ENCODE measurements around the gene TRPT1. TPM values are rescaled to one million over a fixed set of nuclear protein-coding genes. Genes with fewer than 3 reads are reported as not detected.

Gene TRPT1
- polyA plus RNA-seq, 3 donors, result 24.8 to 34.6 (median 31.6) TPM

- Mint-ChIP-seq H3K36me3 (peaks cover 65 to 80% of the 10 kb centered on the region in 2 donors), H3K27ac (peak overlapping the region in 2 of 7 donors; percentile 0 to 3), H3K9me3 (peaks cover 0 to 1% (median 0%) of the 10 kb centered on the region in 7 donors), H3K4me3 (no peak overlapping the region), H3K27me3 (ENCODE audit: low read depth in 3 of 3) (peaks cover 0 to 2% (median 0%) of the 10 kb centered on the region in 3 donors), H3K4me1 (peaks cover 40% of the 10 kb centered on the region)
- Histone ChIP-seq H3K27me3 (ENCODE audit: control insufficient read depth in 2 of 2, insufficient read depth in 2 of 2, low read length in 2 of 2) (no peaks in the 10 kb centered on the region), H3K4me1 (ENCODE audit: control insufficient read depth in 1 of 2, insufficient read depth in 2 of 2, low read length in 2 of 2) (peaks cover 33 to 46% of the 10 kb centered on the region in 2 donors), H4K20me1 (ENCODE audit: insufficient read depth, low read length) (peaks cover 5% of the 10 kb centered on the region), H3K79me2 (ENCODE audit: insufficient read depth, low read length) (peaks cover 11% of the 10 kb centered on the region), H3K27ac (ENCODE audit: low read depth in 1 of 2, low read length in 2 of 2) (no peak overlapping the region), H3K9ac (ENCODE audit: insufficient read depth, low read length, poor library complexity, severe bottlenecking) (no peak overlapping the region), H3K4me2 (replicated peaks; ENCODE audit: extremely low read depth, low read length, poor library complexity, severe bottlenecking) (no peak overlapping the region), H3K36me3 (replicated peaks in 1 of 2; ENCODE audit: control insufficient read depth in 1 of 2, insufficient read depth in 2 of 2, low read length in 2 of 2) (peaks cover 61 to 76% of the 10 kb centered on the region in 2 donors), H2AFZ (ENCODE audit: insufficient read depth, low read depth, low read length, poor library complexity, severe bottlenecking) (no peak overlapping the region), H3K4me3 (replicated peaks in 1 of 3; ENCODE audit: low read depth in 2 of 3, low read length in 3 of 3) (no peak overlapping the region), H3K9me3 (replicated peaks in 1 of 2; ENCODE audit: control insufficient read depth in 1 of 2, insufficient read depth in 1 of 2, low read length in 2 of 2) (no peaks in the 10 kb centered on the region)
- intact Hi-C loops (cut with micrococcal nuclease), result no loop called here
- DNase-seq, result no peak
- no peak for TF ChIP-seq CTCF (IDR thresholded peaks at IDR 0.05)
- WGBS (ENCODE audit: insufficient coverage), result 83% methylated on average over 2 of the region's 3 CpGs
Observed at GRCh38 chr11:64201543-64201942, 24.4 kb downstream of the TRPT1 start.

- Mint-ChIP-seq H3K27ac (peak overlapping the region; percentile 48 to 87 (median 68)), H3K4me3 (no peak overlapping the region), H3K27me3 (ENCODE audit: low read depth in 3 of 3) (peaks cover 0 to 2% (median 0%) of the 10 kb centered on the region in 3 donors), H3K4me1 (peaks cover 14% of the 10 kb centered on the region), H3K9me3 (no peaks in the 10 kb centered on the region), H3K36me3 (peaks cover 80 to 99% of the 10 kb centered on the region in 2 donors)
- H3K4me3 ChIP-seq (replicated peaks in 1 of 3; ENCODE audit: low read depth in 2 of 3, low read length in 3 of 3), result no peak overlapping the region
- 100% methylated on average over 1 of the region's 2 CpGs for WGBS (ENCODE audit: insufficient coverage)
- H3K4me2 ChIP-seq (replicated peaks; ENCODE audit: extremely low read depth, low read length, poor library complexity, severe bottlenecking), result no peak overlapping the region
- H3K27me3 ChIP-seq (ENCODE audit: control insufficient read depth in 2 of 2, insufficient read depth in 2 of 2, low read length in 2 of 2), result no peaks in the 10 kb centered on the region
- no peak overlapping the region for H3K9ac ChIP-seq (ENCODE audit: insufficient read depth, low read length, poor library complexity, severe bottlenecking)
- intact Hi-C loops (cut with micrococcal nuclease), result no loop called here
- H4K20me1 ChIP-seq (ENCODE audit: insufficient read depth, low read length), result peaks cover 7% of the 10 kb centered on the region
- peaks cover 83 to 99% of the 10 kb centered on the region in 2 donors for H3K36me3 ChIP-seq (replicated peaks in 1 of 2; ENCODE audit: control insufficient read depth in 1 of 2, insufficient read depth in 2 of 2, low read length in 2 of 2)
- peak overlapping the region in 1 of 2 donors; percentile 31 for H3K27ac ChIP-seq (ENCODE audit: low read depth in 1 of 2, low read length in 2 of 2)
- DNase-seq, result no peak
- no peak for TF ChIP-seq CTCF (IDR thresholded peaks at IDR 0.05)
- H3K4me1 ChIP-seq (ENCODE audit: control insufficient read depth in 1 of 2, insufficient read depth in 2 of 2, low read length in 2 of 2), result peaks cover 8 to 18% of the 10 kb centered on the region in 2 donors
- no peaks in the 10 kb centered on the region for H3K9me3 ChIP-seq (replicated peaks in 1 of 2; ENCODE audit: control insufficient read depth in 1 of 2, insufficient read depth in 1 of 2, low read length in 2 of 2)
- no peak overlapping the region for H2AFZ ChIP-seq (ENCODE audit: insufficient read depth, low read depth, low read length, poor library complexity, severe bottlenecking)
- peaks cover 12% of the 10 kb centered on the region for H3K79me2 ChIP-seq (ENCODE audit: insufficient read depth, low read length)
Observed at GRCh38 chr11:64198511-64198910, 27.5 kb downstream of the TRPT1 start.
